OCI-LY3 (cell line): ENCODE measurements around the gene HOXB3.
"Not testable (repeated sequence)": the region's sequence is repeated elsewhere in the genome, so short reads cannot be mapped to it uniquely, and the experiment has no call there.

Experiments used
- H2AFZ ChIP-seq: fragments of 200-600, 300-600 bp; shearing (Covaris generic); 2 replicates; pipeline ENCODE4 v1.6.0; 2014; ENCODE audit warnings: antibody characterized with exemption, low read depth, low read length
- H3K27ac ChIP-seq: fragments of 200-600, 300-600 bp; sonication (generic); 2 replicates; pipeline ENCODE4 v1.5.1; 2014; ENCODE audit warnings: mild to moderate bottlenecking, low read length, moderate library complexity, mixed read lengths
- H3K27me3 ChIP-seq: fragments of 200-600, 300-600 bp; sonication (generic); 2 replicates; pipeline ENCODE4 v1.6.1; 2014; ENCODE audit warnings: low read depth, low read length, mixed read lengths
- H3K36me3 ChIP-seq: fragments of 200-600, 300-600 bp; sonication (generic); replicated peaks from 2 replicates; pipeline ENCODE3; 2014; ENCODE audit warnings: low read depth, low read length, mixed read lengths
- H3K4me1 ChIP-seq: fragments of 300-600, 200-600 bp; sonication (generic); 2 replicates; pipeline ENCODE4 v1.6.1; 2014; ENCODE audit warnings: low read length, mixed read lengths
- H3K4me2 ChIP-seq: fragments of 200-600, 300-600 bp; sonication (generic); 2 replicates; pipeline ENCODE4 v1.6.1; 2014; ENCODE audit warnings: low read length, mixed read lengths
- H3K4me3 ChIP-seq: fragments of 300-600, 200-600 bp; sonication (generic); 2 replicates; pipeline ENCODE4 v1.5.1; 2014; ENCODE audit warnings: antibody characterized with exemption, mild to moderate bottlenecking, low read length, moderate library complexity
- H3K79me2 ChIP-seq: fragments of 300-600, 200-600 bp; shearing (Covaris generic); 2 replicates; pipeline ENCODE4 v1.6.1; 2014; ENCODE audit warnings: mild to moderate bottlenecking, low read length, mixed read lengths
- H3K9ac ChIP-seq: fragments of 300-600, 200-600 bp; shearing (Covaris generic); 2 replicates; pipeline ENCODE4 v1.6.0; 2014; ENCODE audit warnings: mild to moderate bottlenecking, low read length, moderate library complexity
- H3K9me3 ChIP-seq: fragments of 200-600, 300-600 bp; shearing (Covaris generic); 2 replicates; pipeline ENCODE4 v1.6.1; 2014; ENCODE audit warnings: low read length, mixed read lengths; ENCODE audit not compliant: insufficient read depth
- H4K20me1 ChIP-seq: fragments of 200-600, 300-600 bp; sonication (generic); 2 replicates; pipeline ENCODE4 v1.6.1; 2016; ENCODE audit warnings: low read length, mixed read lengths; ENCODE audit not compliant: insufficient read depth
- CTCF ChIP-seq: fragments of 200-600, 300-600 bp; sonication (generic); IDR thresholded peaks from 2 replicates; pipeline ENCODE4 v1.5.1; 2014; ENCODE audit warnings: antibody characterized with exemption, low read length, low read depth
- EZH2phosphoT487 ChIP-seq: fragments of 200-600 bp; shearing (Covaris generic); IDR thresholded peaks from 2 replicates; pipeline ENCODE4 v1.6.1; 2018; ENCODE audit warnings: antibody characterized with exemption, mixed run types, low read depth

HOXB3 gene

GRCh38 chr17:48510381-48510760 is 79.7 kb downstream of the HOXB3 start:
- Histone ChIP-seq H3K4me2 (peak overlapping the region; percentile 67), H4K20me1 (no peaks in the 10 kb centered on the region), H3K79me2 (no peaks in the 10 kb centered on the region), H3K4me1 (peaks cover 76% of the 10 kb centered on the region), H2AFZ (no peak overlapping the region), H3K9ac (peak overlapping the region; percentile 57), H3K4me3 (no peak overlapping the region), H3K9me3 (no peaks in the 10 kb centered on the region), H3K27ac (peak overlapping the region; percentile 95), H3K36me3 (no peaks in the 10 kb centered on the region), H3K27me3 (no peaks in the 10 kb centered on the region)
- TF ChIP-seq EZH2phosphoT487 (no peak), CTCF (no peak)

- not testable (repeated sequence) for H3K36me3 ChIP-seq, H3K9ac ChIP-seq, H3K79me2 ChIP-seq, H3K27me3 ChIP-seq, H3K4me3 ChIP-seq, H2AFZ ChIP-seq, H3K4me2 ChIP-seq, H3K9me3 ChIP-seq, H3K27ac ChIP-seq, H4K20me1 ChIP-seq
- H3K4me1 ChIP-seq: peaks cover 74% of the 10 kb centered on the region
Observed at GRCh38 chr17:48509708-48510107, 80.3 kb downstream of the HOXB3 start.

- peak overlapping the region; percentile 33 for H3K27ac ChIP-seq
- peak overlapping the region; percentile 49; the same call in 1 of the 2 replicates for H2AFZ ChIP-seq
- H3K4me2 ChIP-seq: peak overlapping the region; percentile 60
- no peaks in the 10 kb centered on the region for H3K79me2 ChIP-seq
- H4K20me1 ChIP-seq: no peaks in the 10 kb centered on the region
- H3K4me1 ChIP-seq: peaks cover 53% of the 10 kb centered on the region
- peak overlapping the region; percentile 38 for H3K9ac ChIP-seq
- TF ChIP-seq EZH2phosphoT487 (no peak), CTCF (peak; percentile 24; the same call in 1 of the 2 replicates)
- H3K9me3 ChIP-seq: no peaks in the 10 kb centered on the region
- H3K27me3 ChIP-seq: no peaks in the 10 kb centered on the region
- peak overlapping the region; percentile 13; the same call in 1 of the 2 replicates for H3K4me3 ChIP-seq
- no peaks in the 10 kb centered on the region for H3K36me3 ChIP-seq
Observed at GRCh38 chr17:48506246-48506645, 83.8 kb downstream of the HOXB3 start.

GRCh38 chr17:48505788-48506187 is 84.3 kb downstream of the HOXB3 start:
- no peak overlapping the region for H2AFZ ChIP-seq
- H3K4me2 ChIP-seq: peak overlapping the region; percentile 60
- no peaks in the 10 kb centered on the region for H3K9me3 ChIP-seq
- TF ChIP-seq CTCF: no peak
- TF ChIP-seq EZH2phosphoT487: no peak
- H4K20me1 ChIP-seq: no peaks in the 10 kb centered on the region
- peaks cover 51% of the 10 kb centered on the region for H3K4me1 ChIP-seq
- no peaks in the 10 kb centered on the region for H3K79me2 ChIP-seq
- H3K9ac ChIP-seq: peak overlapping the region; percentile 38
- H3K36me3 ChIP-seq: no peaks in the 10 kb centered on the region
- H3K4me3 ChIP-seq: peak overlapping the region; percentile 13; the same call in 1 of the 2 replicates
- peak overlapping the region; percentile 33 for H3K27ac ChIP-seq
- no peaks in the 10 kb centered on the region for H3K27me3 ChIP-seq

- no peaks in the 10 kb centered on the region for H3K79me2 ChIP-seq
- H3K4me3 ChIP-seq: no peak overlapping the region
- no peaks in the 10 kb centered on the region for H3K9me3 ChIP-seq
- H4K20me1 ChIP-seq: no peaks in the 10 kb centered on the region
- TF ChIP-seq EZH2phosphoT487 (no peak), CTCF (no peak)
- no peaks in the 10 kb centered on the region for H3K36me3 ChIP-seq
- no peak overlapping the region for H3K27ac ChIP-seq
- no peak overlapping the region for H3K9ac ChIP-seq
- no peak overlapping the region for H3K4me2 ChIP-seq
- no peak overlapping the region for H2AFZ ChIP-seq
- peaks cover 50% of the 10 kb centered on the region for H3K4me1 ChIP-seq
- no peaks in the 10 kb centered on the region for H3K27me3 ChIP-seq
Observed at GRCh38 chr17:48504953-48505352, 85.1 kb downstream of the HOXB3 start.
